Activated T-helper 1 cell treated with anti-CD3 and anti-CD28 coated beads, Interleukin-12 subunit alpha, Interleukin-12 subunit beta, Interleukin-2, Interleukin-4 antibody, amounts not matched to agents 30 ng/mL and 10 ng/mL and 1 ng/mL, durations not matched to agents 14 hours and 24 hours and 36 hours (primary cell): Measurements from ENCODE around the gene RBP3. TPM values are rescaled to one million over a fixed set of nuclear protein-coding genes. Genes with fewer than 3 reads are reported as not detected.

Experiments used
- DNase-seq: peaks from one replicate; pipeline ENCODE4 v3.0.0; 2021; ENCODE audit warnings: low spot score
- H3K27ac Mint-ChIP-seq: one replicate; pipeline ENCODE4 v1.8.0; 2021; ENCODE audit warnings: mild to moderate bottlenecking, mixed read lengths
- H3K27me3 Mint-ChIP-seq: one replicate; pipeline ENCODE4 v1.8.0; 2022; ENCODE audit warnings: mild to moderate bottlenecking, moderate library complexity, mixed read lengths; ENCODE audit not compliant: insufficient read depth
- H3K36me3 Mint-ChIP-seq: one replicate; pipeline ENCODE4 v1.8.0; 2021; ENCODE audit warnings: low read depth, mixed read lengths
- H3K4me1 Mint-ChIP-seq: one replicate; pipeline ENCODE4 v1.8.0; 2021; ENCODE audit warnings: low read depth, mixed read lengths
- H3K4me3 Mint-ChIP-seq: one replicate; pipeline ENCODE4 v1.8.0; 2021; ENCODE audit warnings: mild to moderate bottlenecking, moderate library complexity, mixed read lengths
- H3K9me3 Mint-ChIP-seq: one replicate; pipeline ENCODE4 v1.8.0; 2021; ENCODE audit warnings: mixed read lengths
- intact Hi-C: fragments of 100-400 bp; cut with micrococcal nuclease; formaldehyde crosslinking; loops from one replicate; pipeline ENCODE4 v1.15.1; 2024
- total RNA-seq: library from RNA; stranded (reverse); gene quantifications from 2 replicates; pipeline ENCODE4 v1.2.3, GENCODE V29; 2022

The RBP3 gene
- total RNA-seq, 1 donor from 2014 or later = not detected

DNA sequence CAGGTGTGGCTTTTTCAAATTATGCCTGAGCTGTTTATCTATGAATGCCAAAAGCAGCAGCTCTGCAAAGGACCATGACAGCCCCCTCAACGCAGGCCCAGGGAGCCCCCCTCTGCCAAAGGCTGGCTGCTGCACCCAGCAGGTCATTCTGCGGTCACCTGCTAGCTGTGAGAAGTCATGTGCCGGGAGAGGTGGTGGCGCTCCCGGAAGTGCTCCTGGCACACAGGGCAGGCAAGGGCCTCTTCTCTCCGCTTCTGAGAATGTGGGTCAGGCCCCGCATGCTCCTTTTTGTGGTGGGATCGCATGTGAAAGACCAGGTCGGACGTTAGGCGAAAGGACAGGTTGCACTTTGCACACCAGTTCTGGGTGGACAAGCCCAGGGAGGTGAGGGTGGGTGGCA, 19.5 kb downstream of the RBP3 start:
- H3K4me1 Mint-ChIP-seq = no peaks in the 10 kb centered on the region
- no peaks in the 10 kb centered on the region for H3K36me3 Mint-ChIP-seq
- intact Hi-C loops = no loop called here
- H3K27me3 Mint-ChIP-seq = peaks cover 3% of the 10 kb centered on the region
- DNase-seq = no peak
- no peaks in the 10 kb centered on the region for H3K9me3 Mint-ChIP-seq
- no peak overlapping the region for H3K27ac Mint-ChIP-seq
- H3K4me3 Mint-ChIP-seq = no peak overlapping the region

DNA sequence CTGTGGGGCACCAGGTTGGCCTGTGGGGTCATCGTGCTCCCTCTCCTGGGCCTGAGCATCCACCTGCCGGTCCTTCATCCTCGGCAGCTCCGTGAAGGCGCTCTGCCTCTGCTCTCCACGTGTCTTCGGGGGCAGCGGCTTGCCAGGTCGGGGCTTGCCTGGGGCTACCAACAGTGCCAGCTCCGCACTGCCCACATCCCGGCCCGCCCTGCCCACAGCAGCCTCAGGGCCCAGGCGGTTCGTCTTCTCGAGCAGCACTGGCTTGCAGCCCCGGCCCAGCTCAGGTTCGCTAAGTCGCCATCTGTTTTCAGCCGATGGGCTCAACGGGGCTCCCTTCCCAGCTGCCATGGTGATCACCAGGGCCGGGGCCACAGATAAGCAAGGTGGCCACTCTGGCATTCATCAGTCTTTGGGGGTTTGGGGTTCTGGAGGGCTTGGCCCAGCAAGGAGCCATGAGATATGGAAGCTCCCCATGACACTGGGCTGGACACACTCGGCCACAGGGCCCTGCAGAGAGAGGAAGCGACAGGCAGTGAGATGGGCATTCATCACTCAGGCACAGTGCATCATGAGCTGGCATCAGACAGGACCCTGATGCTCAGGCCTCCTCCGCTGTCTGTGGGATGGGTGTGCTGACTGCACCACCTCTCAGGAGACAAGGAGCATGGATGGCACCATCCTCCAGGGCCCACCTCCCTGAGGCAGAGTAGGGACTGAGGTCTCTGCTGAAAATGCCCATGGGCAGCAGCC, 20.4 kb downstream of the RBP3 start:
- no peak overlapping the region for H3K4me3 Mint-ChIP-seq
- H3K27ac Mint-ChIP-seq = no peak overlapping the region
- intact Hi-C loops = no loop called here
- H3K27me3 Mint-ChIP-seq = peaks cover 6% of the 10 kb centered on the region
- no peak for DNase-seq
- no peaks in the 10 kb centered on the region for H3K9me3 Mint-ChIP-seq
- no peaks in the 10 kb centered on the region for H3K4me1 Mint-ChIP-seq
- no peaks in the 10 kb centered on the region for H3K36me3 Mint-ChIP-seq

DNA sequence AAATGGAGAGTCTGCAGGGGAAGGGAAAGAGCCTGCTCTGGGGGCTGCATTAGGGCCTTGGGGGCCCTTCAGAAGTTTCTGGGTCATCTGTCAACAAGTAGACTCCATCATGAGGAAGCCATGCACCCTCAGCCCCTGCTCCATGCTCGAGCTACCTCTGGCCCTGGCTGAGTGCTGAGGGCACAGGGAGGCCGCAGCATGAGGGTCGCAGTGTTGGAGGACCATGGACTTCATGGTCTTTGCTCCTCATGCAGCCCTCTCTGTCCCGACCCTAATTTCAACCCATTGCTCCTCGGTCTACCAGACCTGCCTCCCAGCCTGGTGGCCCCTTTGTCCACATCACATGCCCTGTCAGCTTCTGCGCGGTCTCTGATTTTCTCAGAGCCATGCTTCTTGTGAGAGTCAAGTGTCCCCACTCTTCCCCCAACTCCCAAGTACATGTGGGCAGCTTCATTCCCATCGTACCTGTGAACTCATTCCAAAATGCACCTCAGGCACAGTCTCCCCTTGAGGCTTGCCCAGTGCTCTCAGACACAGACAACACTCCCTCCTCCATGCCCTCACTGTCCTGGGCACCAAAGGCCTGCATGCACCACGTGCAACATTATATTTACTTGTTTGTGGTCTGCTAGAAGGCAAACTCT, 21.2 kb downstream of the RBP3 start:
- H3K27me3 Mint-ChIP-seq = peaks cover 6% of the 10 kb centered on the region
- no peaks in the 10 kb centered on the region for H3K36me3 Mint-ChIP-seq
- no peak for DNase-seq
- no peaks in the 10 kb centered on the region for H3K4me1 Mint-ChIP-seq
- no peak overlapping the region for H3K4me3 Mint-ChIP-seq
- intact Hi-C loops = no loop called here
- no peak overlapping the region for H3K27ac Mint-ChIP-seq
- no peaks in the 10 kb centered on the region for H3K9me3 Mint-ChIP-seq

DNA sequence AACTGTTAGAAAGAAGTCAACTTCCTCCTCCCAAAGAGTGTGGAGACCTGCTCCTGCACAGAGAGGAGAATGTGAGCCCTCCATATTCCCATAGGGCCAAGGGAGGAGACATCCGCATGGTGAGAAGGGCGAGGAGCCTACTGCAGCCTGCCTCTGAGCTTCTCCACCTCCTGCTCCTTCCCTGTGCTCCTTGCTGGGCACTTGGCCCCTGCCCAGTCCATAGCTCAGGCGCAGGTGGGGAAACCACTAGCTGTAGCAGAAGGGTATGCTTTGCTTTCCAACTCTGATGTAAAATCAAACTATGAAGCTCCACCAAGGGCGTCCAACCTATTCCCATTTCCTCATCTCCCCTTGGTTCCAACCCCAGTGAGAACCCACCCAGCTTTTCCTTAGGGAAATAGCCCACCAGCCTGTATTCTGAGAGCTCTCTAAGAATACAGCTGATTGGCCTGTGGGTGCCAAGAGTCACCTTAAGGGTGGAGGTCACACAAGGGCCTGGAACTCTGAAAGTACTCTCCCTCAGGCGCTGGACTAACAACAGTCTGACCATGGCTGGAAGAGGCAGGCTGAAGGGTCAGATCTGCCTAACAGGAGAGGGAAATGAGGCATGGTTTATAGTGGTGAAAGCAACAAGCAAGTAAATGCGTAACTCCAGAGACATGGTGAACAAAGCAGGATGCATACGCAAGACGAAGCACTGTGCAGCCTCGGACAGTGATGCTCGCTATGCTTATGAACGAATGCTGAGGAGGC, 22.0 kb downstream of the RBP3 start:
- DNase-seq = no peak
- no peaks in the 10 kb centered on the region for H3K36me3 Mint-ChIP-seq
- H3K27me3 Mint-ChIP-seq = peaks cover 6% of the 10 kb centered on the region
- H3K4me3 Mint-ChIP-seq = no peak overlapping the region
- no peaks in the 10 kb centered on the region for H3K9me3 Mint-ChIP-seq
- no peaks in the 10 kb centered on the region for H3K4me1 Mint-ChIP-seq
- intact Hi-C loops = no loop called here
- no peak overlapping the region for H3K27ac Mint-ChIP-seq

DNA sequence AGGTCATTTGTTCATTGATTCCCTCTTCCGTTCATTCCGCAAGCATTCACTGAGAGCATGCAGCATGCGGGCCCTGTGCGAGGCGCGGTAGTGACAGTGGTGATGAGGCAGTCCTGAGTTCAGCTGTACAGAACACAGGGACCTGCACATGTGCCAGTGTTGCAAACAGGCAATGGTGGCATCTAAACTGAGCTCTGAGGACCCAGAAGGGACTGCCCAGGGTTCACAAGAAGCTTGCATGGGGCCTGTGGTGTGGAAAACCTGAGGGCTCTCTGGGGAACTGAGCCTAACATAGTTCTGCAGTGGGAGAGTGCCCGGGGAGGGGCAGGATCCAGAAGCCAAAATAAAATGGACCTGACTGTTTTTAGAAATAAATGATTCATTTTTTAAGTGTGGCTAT, 22.7 kb downstream of the RBP3 start:
- no peak for DNase-seq
- no peaks in the 10 kb centered on the region for H3K9me3 Mint-ChIP-seq
- H3K4me3 Mint-ChIP-seq = no peak overlapping the region
- peaks cover 6% of the 10 kb centered on the region for H3K27me3 Mint-ChIP-seq
- no peaks in the 10 kb centered on the region for H3K36me3 Mint-ChIP-seq
- H3K4me1 Mint-ChIP-seq = no peaks in the 10 kb centered on the region
- intact Hi-C loops = no loop called here
- H3K27ac Mint-ChIP-seq = no peak overlapping the region

DNA sequence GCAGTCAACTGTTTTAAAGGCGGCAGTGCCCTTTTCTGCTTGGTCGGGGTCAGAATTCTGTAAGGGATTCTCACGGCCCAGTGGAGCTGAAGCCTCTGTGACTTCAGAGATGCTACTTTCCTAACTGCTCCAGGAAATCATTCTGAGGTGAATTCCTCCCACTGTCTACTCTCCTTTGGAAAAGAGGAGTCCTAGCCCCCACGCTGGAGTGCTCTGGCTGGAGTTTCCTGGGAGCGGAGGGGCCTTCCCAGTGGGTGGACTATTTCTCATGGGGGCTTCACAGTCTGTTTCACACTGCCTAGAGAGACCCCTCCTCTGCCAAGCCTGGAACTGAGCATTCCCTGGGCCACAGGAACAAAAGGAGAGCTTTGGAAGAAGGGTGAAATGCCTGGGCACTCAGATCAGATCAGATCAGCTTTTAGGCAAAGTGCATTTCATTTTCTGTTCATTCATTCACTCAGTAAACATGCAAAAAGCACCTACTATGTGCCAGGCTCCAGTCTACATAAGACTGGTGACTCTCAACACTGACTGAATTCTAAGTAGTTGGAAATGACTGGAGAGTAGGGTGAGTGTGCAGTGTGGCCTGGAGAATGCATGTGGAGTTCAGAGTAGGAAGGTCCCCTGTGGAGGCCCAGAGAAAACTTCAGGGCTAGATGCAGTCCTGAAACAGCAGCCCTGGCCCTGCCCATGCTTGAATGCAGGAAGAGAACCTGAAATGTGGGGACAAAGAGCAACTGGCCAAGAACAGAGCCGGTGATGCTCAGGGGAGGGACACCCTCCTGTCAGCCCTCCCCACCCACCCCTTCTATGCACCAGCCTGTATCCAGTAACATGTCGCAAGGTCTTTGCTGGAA, 23.7 kb downstream of the RBP3 start:
- Mint-ChIP-seq H3K27ac (no peak overlapping the region), H3K9me3 (no peaks in the 10 kb centered on the region), H3K4me1 (no peaks in the 10 kb centered on the region), H3K36me3 (no peaks in the 10 kb centered on the region), H3K27me3 (peaks cover 7% of the 10 kb centered on the region), H3K4me3 (no peak overlapping the region)
- no peak for DNase-seq
- intact Hi-C loops = no loop called here

DNA sequence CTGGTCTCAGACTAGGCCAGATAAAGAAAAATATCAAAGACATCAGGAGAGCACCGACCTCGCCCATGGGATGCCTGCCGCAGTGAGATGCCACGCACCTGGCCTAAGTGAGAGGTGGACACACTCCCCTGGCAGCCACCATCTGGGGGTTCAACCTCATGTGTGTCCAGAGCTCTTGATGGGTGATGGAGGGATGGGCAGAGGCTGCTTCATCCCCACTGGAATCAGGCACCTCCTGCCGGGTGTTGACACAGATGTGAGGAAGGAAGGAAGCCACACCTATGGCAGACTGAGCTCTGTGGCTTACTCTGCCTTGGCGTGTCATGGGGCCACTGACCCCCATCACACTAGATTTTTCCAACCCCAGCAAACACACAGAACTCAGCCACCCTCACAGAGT, 24.6 kb downstream of the RBP3 start:
- DNase-seq = no peak
- H3K4me1 Mint-ChIP-seq = no peaks in the 10 kb centered on the region
- H3K27me3 Mint-ChIP-seq = peaks cover 16% of the 10 kb centered on the region
- no peaks in the 10 kb centered on the region for H3K36me3 Mint-ChIP-seq
- no peak overlapping the region for H3K4me3 Mint-ChIP-seq
- no peak overlapping the region for H3K27ac Mint-ChIP-seq
- intact Hi-C loops = no loop called here
- no peaks in the 10 kb centered on the region for H3K9me3 Mint-ChIP-seq

DNA sequence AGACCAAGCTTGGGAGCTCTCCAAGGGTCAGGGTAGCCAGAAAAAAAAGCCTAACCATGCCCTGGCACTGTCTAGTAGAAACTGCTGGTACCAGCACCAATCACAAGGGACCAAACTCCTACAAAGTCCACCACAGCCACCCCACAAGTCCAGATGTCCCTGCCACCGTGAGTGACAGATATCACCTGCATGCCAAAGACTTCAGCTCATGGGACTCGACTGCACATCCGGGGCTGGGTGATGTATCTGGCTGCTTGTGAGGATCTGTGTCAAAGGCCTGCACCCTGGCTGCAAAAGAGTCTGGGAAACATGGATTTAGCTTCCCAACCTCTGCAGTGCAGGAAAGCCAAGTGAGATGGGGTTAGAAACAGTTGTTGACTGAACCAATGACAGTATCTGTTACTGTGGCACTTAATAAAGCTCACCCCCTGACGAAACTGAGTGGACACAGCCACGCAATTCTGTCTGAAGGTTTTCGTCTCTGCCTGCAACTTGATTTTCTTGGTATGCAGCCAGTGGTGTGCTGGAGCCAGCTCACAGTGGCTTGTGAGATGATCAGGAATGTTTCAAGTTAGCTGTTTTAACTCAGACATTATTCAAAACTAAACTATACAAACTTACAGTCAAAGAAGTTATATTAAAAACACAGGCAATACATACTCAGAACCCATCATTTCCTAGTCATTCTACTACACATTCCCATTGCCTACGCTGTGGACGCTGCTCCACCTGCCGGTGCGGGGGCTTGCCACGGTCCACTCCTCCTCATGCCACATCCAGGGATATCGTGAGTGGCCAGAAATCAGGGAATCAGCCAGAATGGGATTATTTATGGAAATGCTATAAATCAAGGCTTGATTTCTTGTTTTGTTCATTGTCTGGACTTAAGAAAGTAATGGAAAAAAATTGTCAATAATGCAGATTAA, 26.7 kb downstream of the RBP3 start:
- DNase-seq = no peak
- peaks cover 19% of the 10 kb centered on the region for H3K27me3 Mint-ChIP-seq
- H3K9me3 Mint-ChIP-seq = no peaks in the 10 kb centered on the region
- H3K27ac Mint-ChIP-seq = no peak overlapping the region
- no peak overlapping the region for H3K4me3 Mint-ChIP-seq
- intact Hi-C loops = no loop called here
- no peaks in the 10 kb centered on the region for H3K36me3 Mint-ChIP-seq
- H3K4me1 Mint-ChIP-seq = no peaks in the 10 kb centered on the region

DNA sequence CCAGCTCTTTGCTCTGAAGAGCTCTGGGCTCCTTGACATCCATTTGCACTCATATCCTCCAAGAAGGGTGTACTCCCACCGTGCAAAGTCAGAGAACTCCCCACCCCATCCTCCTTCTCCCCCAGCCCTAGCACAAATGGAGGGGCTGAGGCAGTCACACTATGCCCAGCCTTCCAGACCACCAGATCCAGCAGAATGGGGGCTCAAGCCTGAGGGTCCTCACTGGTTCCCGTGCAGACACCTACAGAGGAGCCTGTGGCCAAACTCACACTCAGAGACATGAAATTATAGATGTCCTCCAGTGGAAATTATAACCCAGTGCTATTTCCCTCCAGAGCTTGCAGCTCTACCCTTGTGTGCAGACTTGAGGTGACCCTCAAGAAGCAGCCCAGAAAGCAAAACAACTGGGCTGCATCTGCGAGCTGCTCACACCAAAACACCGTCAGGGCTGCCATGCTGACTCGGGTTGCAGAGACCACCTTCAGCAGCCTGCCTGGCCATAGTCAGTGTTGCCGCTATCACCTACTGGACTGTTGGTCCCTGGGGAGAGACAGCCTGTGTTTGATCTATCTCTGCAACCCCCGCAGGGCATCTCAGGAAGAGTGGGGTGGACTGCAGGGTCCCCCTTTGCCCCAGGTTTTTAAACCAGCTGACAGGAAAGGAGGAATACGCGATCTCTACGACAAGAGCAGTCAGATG, 28.5 kb downstream of the RBP3 start:
- intact Hi-C loops = no loop called here
- no peak overlapping the region for H3K4me3 Mint-ChIP-seq
- no peak overlapping the region for H3K27ac Mint-ChIP-seq
- H3K4me1 Mint-ChIP-seq = no peaks in the 10 kb centered on the region
- no peaks in the 10 kb centered on the region for H3K9me3 Mint-ChIP-seq
- DNase-seq = no peak
- H3K36me3 Mint-ChIP-seq = no peaks in the 10 kb centered on the region
- peaks cover 27% of the 10 kb centered on the region for H3K27me3 Mint-ChIP-seq

DNA sequence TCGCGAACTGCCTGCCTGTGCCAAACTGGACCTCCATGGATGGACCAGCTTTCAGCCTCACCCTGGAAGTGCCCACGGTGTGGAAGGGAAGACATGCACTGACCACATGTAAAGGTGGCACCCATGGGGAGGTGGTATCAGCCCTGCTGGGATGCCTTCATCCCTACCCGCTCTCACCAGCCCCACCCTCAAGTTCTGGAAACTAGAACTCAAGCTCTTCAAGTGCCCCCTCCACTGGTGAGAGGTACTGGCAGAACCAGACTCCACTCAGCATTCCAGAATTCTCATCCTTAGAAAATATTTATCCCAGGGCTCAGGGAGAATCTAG, 30.0 kb downstream of the RBP3 start:
- Mint-ChIP-seq H3K4me3 (no peak overlapping the region), H3K4me1 (no peaks in the 10 kb centered on the region), H3K36me3 (no peaks in the 10 kb centered on the region), H3K9me3 (no peaks in the 10 kb centered on the region), H3K27me3 (peaks cover 39% of the 10 kb centered on the region), H3K27ac (no peak overlapping the region)
- DNase-seq = no peak
- intact Hi-C loops = no loop called here

DNA sequence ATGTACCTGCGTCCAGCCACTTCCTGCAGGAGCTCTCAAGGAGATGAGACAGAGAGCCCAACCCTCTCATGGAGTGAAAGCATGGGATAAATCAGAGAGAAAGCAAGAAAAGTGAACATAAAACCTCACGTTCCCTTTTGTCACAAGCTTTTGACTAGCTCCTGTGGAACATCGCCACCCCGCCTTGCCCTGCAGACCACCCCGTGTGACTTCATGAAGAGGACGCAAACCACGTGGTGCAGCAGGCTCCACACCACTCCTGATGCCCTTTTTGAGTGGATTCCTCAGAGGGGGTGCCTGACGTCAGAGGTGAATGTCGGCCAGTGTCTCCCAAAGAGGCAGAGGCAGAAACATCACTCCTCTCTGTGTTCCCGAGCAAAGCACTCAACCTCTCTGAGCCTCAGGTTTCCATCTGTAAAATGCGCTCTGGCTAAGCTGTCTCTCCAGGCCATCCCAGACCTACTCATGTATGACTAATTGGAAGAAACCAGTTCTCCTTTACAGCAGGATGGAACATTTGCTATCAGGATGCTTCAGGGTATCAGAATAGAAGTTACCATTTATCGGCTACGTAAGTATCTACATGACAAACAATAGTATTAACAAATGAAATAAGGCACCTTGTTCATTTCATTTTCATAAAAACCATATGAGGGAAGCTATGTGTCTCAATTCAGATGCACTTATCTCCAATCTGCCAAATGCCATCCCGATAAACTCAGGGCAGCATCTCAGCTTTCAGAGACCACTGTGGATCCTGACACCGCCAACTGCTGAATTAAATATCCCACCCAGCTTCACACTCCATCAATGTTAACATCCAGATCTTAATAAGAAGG, 30.7 kb downstream of the RBP3 start:
- Mint-ChIP-seq H3K27me3 (peaks cover 43% of the 10 kb centered on the region), H3K9me3 (no peaks in the 10 kb centered on the region), H3K4me3 (no peak overlapping the region), H3K27ac (no peak overlapping the region), H3K4me1 (peaks cover 5% of the 10 kb centered on the region), H3K36me3 (peaks cover under 1% of the 10 kb centered on the region)
- intact Hi-C loops = no loop called here
- DNase-seq = no peak
